Measurements from ENCODE around the gene STAM2.
A peak's percentile ranks its signal among the peaks of the same experiment; 100 is the strongest.
"Not testable (repeated sequence)": the region's sequence is repeated elsewhere in the genome, so short reads cannot be mapped to it uniquely, and the experiment has no call there.

The STAM2 gene

GRCh38 chr2:152175368-152176112 lies at the start of gene STAM2:
Gene STAM2 (minus strand): TSS chr2:152175763. CDS start chr2:152175642, 121 bp downstream.
- DNase-seq, result peak; percentile 84

DNA sequence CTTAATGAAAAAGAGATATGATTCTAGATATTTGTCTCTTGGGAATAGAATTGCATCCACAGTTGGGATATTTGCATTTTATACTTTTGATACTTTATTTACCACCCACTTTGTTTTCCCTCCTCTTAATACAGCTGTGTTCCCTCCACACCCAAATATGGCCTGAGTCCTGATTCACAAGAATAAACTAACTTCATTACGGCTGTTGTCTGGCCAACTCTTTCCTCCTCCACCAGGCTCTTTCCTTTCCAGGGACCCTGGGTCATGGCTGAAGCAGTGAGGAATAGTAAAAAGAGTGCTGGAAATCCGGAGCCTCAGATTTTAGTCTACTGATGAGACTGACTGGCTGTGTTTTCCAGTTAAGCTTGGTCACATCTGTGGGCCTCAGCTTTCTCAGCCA lies 48.4 kb upstream of the STAM2 start:
- no peak for DNase-seq

DNA sequence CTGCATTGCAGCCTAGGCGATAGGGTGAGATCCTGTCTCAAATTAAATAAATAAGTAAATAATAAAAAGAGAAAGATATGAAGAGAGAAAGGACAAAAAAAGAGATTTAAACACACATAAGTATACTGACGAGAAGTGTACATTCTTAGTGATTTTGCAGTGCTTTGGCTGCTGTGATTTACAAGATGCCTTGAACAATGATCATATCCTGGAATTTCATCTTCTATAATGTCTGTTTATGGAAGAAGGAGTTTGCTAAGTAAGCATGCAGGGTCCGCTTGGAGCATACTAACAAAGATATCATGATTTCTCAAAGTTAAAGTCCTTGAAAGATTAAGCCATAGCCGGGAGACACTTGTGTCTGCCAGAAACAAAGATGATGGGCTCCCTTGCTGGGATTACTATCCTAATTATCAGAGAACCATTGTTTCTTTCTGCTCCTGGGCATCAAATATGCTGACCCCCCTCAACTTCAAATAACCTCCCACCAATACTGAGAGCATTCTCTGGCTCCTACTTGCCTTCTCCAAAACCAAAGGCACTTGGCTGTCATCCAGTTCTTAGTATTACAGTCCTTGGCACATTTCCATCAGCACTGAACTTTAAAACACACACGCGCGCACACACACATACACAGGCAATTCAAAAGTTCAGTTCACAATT lies 47.5 kb upstream of the STAM2 start:
- peak; percentile 96 for DNase-seq

DNA sequence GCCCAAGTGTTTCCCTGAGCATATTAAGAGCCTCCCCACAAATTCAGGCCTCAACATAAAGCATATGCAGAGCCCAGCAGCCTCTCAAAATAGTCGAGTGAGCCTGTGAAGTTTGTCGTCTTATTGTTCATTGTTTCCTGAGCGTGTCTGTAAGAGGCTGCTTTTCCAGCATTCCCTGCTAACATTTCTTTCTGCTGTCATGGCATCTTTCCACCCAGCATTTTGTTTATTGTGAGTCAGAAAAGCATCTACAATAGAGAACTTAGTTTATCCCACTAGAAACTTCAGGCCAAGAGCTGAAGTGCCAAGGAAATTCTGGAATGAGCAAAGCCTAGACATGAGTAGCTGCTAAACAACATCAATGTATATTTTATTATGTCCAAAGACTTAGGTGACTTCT lies 46.3 kb upstream of the STAM2 start:
- no peak for DNase-seq

GRCh38 chr2:152219077-152219828 lies 43.7 kb upstream of the STAM2 start:
- no peak for DNase-seq

- DNase-seq, result no peak
Measured at GRCh38 chr2:152201466-152201830, 25.9 kb upstream of the STAM2 start.

GRCh38 chr2:152200565-152201465 lies 25.3 kb upstream of the STAM2 start:
- no peak for DNase-seq

GRCh38 chr2:152200101-152200500 lies 24.5 kb upstream of the STAM2 start:
- DNase-seq, result no peak

- DNase-seq, result no peak
Measured at GRCh38 chr2:152198499-152198898, 22.9 kb upstream of the STAM2 start.

- not testable (repeated sequence) for DNase-seq
Measured at GRCh38 chr2:152197508-152198284, 22.1 kb upstream of the STAM2 start.

DNA sequence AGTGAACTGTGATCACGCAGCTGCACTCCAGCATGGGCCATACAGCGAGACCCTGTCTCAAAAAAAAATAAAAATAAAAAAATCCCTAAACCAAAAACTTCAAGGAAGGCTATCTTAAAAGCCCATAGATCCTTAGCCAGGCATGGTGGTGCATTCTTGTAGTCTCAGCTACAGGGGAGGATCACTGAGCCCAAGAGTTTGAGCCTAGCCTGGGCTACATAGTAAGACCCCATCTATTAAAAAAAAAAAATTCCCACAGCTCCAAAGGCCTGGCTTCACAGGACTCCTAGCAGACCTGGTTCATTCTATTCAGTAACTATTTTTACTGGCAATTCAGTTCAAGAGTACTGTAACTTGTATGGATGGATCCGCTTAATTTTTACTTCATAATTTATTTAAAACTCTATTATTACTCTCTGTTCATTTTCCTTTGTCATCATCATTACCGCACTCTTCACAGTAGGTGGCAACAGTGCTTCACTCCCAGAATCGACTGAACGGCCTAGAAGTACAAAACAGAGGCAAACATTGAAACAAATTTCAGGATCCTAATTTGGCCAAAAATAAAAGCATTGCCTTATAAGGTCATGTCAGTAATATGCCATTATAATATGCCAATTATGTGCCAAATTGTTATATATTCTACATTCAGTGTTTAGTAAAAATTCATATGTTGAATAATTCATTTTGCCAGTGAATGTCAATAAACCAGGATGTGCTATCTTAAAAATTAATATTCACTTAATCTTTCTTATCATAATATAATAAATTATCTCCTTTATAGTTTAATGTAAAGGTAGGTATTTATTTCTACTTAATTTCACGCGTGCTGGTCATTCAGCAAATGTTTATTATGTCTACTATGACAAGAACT lies 14.3 kb upstream of the STAM2 start:
- peak; percentile 38 for DNase-seq

- DNase-seq, result not testable (repeated sequence)
Measured at GRCh38 chr2:152186808-152187207, 11.2 kb upstream of the STAM2 start.

GRCh38 chr2:152186262-152186661 lies 10.7 kb upstream of the STAM2 start:
- DNase-seq, result no peak

DNA sequence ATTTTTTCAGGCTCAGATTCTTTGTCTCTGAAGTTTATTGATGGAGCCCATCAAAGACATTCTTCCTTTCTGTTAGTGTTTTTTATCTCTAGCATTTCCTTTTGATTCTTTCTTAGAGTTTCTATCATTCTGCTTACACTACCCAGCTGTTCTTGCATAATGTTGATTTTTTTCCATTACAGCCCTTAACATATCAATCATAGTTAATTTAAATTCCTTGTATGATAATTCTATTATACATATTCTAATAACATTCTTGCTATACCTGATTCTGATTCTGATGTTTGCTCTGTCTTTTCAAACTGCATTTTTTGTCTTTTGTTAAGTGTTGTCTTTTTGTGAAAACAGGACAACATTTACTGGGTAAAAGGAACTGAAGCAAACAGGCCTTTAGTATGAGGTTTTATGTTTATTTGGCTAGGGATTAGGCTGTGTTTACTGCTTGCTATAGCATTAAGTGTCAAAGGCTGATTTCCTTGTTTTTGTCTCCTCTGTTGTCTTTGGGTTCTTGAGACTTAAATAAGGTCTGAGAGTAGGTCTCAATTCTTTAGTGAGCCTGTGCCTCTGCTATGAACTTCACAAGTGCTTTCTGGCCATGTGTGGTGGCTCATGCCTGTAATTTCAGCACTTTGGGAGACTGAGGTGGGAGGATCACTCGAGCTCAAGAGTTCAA lies 8.0 kb upstream of the STAM2 start:
- no peak for DNase-seq

GRCh38 chr2:152177667-152178066 lies 2.1 kb upstream of the STAM2 start:
- not testable (repeated sequence) for DNase-seq

- no peak for DNase-seq
Measured at GRCh38 chr2:152176113-152176714, 651 bp upstream of the STAM2 start.

GRCh38 chr2:152175012-152175367 lies 573 bp downstream of the STAM2 start:
- DNase-seq, result no peak

DNA sequence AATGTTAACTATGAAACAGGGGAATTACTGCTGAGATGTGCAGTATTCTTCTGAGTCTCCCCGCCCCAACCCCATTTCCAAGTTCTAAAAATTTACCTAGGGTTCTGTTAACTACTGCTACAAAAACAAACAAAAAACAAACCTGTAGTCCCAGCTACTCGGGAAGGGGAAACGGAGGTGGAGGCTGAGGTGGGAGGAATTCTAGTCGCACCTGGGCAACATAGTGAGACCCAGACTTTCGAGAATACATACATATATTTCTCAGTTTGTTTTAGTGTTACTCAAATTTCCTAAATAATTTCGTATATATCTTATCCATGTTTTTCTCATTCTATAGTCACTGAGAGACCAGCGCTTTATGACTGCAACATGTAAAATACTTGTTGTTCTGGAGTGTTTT lies 989 bp downstream of the STAM2 start:
- no peak for DNase-seq

DNA sequence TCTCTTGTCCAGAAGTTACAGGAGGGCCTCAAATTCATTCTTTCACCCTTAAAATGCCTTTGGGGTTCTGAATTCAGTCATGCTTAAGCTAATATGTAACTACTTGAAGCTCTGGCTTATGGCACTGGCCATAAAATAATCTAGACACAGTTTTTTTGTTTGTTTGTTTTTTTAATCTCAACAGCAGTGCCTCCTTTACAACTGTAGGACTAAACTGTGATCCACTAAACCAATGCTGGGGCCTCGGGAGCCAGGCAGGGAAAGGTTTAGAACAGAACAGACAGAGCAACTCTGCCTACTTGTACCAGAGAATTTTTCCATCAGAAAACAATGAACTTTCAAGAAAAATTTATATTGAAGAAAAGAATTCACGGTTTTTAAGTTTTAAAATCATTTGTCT lies 1.7 kb downstream of the STAM2 start:
- no peak for DNase-seq

- not testable (repeated sequence) for DNase-seq
Measured at GRCh38 chr2:152172201-152172785, 3.3 kb downstream of the STAM2 start.
